RCC 7860 (cell line): ENCODE data around the gene ARHGAP6.
A peak's percentile ranks its signal among the peaks of the same experiment; 100 is the strongest.

Experiments
- DNase-seq: peaks from one replicate; pipeline ENCODE4 v3.0.0-alpha.2; 2015; ENCODE audit warnings: low spot score
- FAIRE-seq: peaks from 2 replicates; lab custom pipeline; 2012; peaks lifted over from hg19 to GRCh38; lab: Jason Lieb, UNC

Gene ARHGAP6

DNA sequence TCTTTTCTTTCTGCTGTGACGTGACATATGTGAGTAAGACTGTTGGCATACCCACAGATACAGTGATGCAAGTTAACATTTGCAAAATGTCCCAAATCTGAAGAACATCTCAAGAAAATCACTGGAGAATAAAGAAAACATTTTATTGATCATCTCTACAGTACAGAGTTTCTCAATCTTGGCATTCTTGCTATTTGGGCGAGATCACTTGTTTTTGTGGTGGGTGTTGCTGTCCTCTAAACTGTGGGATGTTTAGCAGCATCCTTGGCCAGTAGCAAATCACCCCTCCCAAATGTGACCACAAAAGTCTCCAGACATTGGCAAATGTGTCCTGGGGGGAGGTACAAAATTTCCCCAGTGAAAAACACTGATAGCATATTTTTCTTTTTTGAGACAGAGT is 343.7 kb downstream of the ARHGAP6 start:
- DNase-seq (no peak), FAIRE-seq (no peak)

DNA sequence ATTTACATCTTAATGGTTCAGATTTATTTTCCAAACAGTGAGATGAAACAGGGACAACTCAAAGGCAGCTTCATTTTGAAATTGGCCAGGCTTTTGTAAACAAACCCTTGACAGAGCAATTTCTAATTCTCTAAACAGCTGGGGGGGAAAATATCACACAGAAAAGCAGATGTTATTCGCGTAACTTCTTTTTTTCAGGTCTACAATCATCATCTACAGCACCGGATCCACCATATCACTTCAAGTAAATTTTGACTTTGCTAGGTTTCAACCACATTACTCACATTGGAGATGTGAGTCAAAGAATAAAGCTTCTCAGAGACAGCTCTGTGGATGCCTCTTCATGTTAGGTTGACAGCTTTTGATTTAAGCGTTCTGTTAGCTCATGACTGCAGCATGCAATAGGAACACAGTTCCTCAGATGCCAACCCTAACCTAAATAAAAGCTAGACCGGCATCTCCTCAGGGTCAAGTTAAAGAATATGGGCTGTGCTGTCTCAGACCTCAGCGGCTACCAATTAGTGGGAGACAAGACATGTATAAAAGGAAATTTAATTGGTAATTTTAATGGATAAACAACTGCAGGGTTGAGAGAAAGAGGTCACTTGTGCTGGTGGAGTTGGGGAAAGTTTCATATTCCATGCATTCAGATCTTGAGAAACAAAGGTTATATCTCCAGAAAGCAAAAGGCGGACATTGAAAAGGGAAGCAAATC is 345.8 kb downstream of the ARHGAP6 start:
- FAIRE-seq (no peak), DNase-seq (no peak)

DNA sequence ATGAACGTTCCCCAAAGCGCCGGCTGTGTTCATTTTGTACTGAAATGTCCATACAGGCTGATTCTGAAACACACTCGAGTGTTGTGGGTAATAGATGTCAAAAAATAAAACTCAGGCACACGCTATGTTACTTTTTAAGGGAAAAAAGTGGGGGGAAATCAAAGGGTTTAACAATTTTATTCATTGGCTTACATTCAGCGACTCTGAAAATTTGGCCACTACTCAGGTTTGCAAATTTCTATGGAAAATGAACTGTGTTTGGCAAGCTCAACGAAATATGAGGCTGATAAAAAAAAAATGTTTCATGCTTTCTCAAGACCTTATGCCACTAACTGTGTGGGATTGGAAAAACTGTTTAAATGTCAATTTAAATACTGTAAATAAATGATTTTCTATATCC is 354.0 kb downstream of the ARHGAP6 start:
- FAIRE-seq (no peak), DNase-seq (no peak)

DNA sequence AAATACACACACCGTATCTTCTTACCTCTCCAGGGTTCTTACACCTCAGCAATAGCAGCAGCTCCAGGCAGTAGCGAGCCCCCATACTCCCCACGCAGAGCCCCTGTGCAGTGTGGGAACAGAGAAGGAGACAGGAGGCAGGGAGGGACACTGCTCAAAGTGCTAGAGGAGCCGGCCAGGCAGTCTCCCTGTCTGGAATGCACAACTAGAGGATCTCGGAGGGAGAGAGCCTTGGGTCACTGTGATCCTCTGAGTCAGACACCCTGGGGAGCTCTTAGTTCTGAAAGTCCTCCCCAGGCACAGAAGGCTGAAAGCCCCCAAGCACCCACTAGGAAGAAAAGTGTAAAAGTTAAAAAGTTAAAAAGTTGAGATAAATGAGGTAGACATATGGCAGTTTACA is 356.5 kb downstream of the ARHGAP6 start:
- DNase-seq (no peak), FAIRE-seq (no peak)

DNA sequence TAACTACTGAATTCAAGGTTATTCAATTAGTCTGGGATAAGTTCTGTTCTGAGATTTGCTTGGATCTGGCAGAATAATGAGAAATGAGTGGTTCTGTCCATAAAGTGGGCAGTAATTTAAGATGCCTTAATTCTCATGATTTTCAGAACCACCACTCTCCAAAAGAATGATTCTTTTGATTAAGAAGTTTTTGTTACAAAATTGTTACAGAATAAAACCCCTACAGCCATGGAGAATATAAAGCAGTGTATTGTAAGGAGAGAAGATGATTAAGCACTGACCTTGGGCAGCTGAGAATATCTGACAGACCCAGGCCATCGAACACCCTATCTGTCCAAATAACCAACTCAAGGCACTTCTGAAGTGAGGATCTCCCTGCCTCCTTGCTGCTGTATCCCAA is 360.1 kb downstream of the ARHGAP6 start:
- no peak for DNase-seq
- FAIRE-seq: no peak

DNA sequence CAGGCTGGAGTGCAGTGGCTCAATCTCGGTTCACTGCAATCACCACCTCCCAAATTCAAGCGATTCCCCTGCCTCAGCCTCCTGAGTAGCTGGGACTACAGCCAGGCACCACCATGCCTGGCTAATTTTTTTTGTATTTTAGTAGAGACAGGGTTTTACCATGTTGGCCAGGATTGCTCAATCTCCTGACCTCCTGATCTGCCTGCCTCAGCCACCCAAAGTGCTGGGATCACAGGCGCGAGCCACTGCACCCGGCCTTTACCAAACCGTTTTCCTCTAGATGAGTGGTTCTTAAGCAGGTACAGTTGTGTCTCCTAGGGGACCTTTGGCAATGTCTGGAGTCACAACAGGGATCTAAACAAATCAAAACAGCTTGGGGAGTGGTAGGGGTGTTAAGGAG is 360.9 kb downstream of the ARHGAP6 start:
- no peak for DNase-seq
- no peak for FAIRE-seq

DNA sequence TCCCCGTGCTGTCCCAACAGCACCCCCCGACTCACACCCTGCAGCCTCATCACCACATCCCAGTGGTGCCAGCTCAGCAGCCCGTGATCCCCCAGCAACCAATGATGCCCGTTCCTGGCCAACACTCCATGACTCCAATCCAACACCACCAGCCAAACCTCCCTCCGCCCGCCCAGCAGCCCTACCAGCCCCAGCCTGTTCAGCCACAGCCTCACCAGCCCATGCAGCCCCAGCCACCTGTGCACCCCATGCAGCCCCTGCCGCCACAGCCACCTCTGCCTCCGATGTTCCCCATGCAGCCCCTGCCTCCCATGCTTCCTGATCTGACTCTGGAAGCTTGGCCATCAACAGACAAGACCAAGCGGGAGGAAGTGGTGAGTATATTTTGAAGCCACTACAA is 367.1 kb downstream of the ARHGAP6 start:
- no peak for FAIRE-seq
- no peak for DNase-seq

DNA sequence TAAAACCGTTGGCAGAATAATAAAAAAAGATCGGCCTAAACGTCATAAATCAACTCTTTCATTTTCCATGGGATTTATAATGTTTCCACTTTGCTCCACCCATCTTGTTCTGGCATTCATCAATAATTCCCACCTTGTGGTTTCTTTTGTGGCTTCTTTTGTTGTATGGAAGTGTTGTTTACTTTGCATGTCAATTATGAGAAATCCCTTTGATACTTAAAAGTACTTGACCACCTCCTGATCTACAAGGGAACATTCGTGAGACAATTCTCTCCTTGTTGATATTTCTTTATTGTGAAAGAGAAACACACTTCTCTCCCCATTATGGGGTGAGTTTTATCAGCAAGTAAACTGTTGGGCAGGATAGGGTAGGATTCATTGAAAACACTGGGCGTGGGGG is 369.7 kb downstream of the ARHGAP6 start:
- no peak for FAIRE-seq
- no peak for DNase-seq

DNA sequence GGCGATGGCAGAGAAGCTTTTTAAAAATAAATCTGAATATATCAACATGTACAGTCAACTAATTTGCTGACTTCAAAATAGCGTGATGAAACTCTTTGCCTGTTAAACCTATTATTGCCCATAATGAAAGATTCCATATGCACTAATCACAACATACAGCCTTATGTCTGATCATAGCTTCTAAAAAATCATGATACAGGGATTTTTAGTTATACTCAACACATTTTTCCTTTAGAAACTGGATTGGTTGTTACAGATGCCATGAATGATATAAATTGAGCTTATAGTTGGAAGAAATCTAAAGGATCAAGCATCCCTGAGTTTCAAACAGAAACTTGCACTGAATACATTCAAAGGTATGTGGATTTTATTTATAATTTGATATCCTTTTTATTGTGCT is 372.6 kb downstream of the ARHGAP6 start, which contains the start of gene AMELX:
Gene AMELX (plus strand): TSS at position 301 of the 400 bp plus-strand sequence. CDS start 1,376 bp downstream, outside the sequence.
- no peak for DNase-seq

DNA sequence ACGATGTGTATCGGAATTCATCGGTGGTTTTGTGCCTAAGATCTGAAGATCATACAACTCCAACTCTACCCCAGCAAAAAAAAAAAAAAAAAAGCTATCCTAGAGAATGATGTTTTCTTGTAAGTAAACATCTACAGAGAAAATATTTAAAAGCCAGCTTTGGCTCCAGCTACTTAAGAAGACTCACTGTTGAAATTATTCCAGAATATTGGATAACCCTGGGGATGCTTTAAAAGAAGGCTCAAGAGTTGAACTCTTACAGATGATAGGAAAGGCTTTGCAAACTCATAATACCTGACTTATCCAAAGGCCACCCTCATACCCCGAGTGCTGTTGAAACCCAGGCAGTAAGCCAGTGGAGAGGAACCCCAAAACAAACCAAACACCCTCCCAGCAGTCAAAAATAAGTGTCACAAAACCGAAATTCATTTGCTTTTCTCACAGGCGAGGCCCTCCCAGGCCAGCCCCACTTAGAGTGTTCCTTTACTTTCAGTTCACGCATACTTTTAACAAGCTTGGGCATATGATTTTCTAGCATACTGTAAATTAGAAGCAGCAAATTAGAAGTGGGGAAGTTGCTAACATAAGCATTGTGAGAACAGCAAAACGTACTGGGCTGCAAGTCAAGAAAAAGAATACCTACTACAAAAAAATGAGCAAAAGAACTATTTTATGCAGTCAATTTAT is 375.2 kb downstream of the ARHGAP6 start:
- FAIRE-seq: no peak

More for the DNA sequence above, 372.6 kb downstream of the ARHGAP6 start, which contains the start of gene AMELX:
- FAIRE-seq: no peak

DNA sequence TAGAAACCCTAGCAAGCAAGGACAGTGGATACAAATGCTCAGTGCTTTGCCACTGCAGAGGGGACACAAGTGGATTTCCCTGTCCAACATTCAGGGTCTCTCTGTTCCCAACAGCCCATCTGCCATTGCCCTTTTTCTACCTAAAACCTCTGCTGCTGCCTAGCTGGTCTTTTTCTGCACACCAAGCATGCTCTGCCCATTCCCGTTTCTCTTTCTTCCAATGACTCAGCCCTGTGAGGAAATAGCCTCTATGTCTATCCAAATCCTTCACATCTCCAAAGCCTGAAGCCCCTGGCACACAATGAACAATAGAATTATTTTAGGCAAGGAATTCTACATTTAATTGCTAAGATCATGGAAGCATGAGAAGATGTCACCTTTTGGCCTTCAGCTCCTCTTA is 378.2 kb downstream of the ARHGAP6 start:
- no peak for DNase-seq
- FAIRE-seq: no peak

More for the DNA sequence above, 375.2 kb downstream of the ARHGAP6 start:
- no peak for DNase-seq

DNA sequence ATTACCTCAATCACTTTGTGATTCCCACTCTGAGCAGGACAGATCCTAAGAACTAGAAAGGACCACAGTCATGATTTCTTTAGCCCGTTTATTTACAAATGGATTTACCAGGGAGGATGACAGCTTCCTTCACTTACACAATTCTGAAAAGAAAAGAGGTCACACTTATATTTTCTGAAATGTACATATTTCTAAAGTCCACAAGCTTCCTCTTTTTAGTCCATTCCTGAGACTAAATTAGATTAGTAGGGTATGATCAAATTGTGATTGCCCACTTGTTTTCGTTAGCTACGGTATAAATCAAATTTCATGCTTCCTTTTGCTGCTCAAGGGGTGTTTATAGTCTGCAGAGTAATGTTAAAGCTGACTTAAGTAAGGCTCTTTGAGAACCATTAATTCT is 380.1 kb downstream of the ARHGAP6 start:
- no peak for FAIRE-seq

DNA sequence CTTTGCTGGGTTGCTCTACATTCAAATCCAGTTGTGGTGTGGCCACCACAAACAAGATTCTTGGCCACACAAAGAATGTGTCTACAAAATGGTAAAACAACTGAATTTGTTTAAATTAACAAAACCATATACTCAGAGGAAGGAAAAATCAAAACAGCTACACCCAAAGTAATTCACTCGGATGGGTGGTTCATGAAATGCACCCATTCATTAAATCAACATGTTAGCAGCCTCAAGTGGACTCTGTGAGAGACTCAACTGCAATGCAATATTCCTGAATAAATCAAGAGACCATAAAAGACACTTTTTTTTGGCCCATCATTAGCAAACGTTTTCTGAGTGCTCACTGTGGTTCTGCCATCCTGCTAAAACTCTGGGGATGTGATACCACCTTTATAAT is 383.7 kb downstream of the ARHGAP6 start:
- no peak for FAIRE-seq

More for the DNA sequence above, 380.1 kb downstream of the ARHGAP6 start:
- no peak for DNase-seq

DNA sequence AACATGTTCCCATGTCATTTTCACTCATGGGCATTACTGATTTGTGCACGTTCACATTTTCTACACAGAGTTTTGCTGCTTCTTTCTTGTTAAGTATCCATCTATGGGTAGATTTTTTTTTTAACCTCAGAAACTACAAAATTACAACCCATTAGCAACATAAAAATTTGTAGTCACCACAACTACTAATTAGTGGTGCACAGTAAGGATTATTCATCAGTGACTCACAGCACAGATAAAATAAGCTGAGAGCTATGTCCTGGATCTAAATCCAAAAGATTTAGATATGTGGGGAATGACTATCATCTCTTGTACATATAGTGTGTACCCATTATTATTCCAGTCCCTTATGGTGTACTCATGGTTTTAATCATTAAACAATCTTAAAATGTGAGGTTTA is 392.2 kb downstream of the ARHGAP6 start:
- FAIRE-seq: peak; percentile 52
- no peak for DNase-seq

More for the DNA sequence above, 383.7 kb downstream of the ARHGAP6 start:
- DNase-seq: no peak

DNA sequence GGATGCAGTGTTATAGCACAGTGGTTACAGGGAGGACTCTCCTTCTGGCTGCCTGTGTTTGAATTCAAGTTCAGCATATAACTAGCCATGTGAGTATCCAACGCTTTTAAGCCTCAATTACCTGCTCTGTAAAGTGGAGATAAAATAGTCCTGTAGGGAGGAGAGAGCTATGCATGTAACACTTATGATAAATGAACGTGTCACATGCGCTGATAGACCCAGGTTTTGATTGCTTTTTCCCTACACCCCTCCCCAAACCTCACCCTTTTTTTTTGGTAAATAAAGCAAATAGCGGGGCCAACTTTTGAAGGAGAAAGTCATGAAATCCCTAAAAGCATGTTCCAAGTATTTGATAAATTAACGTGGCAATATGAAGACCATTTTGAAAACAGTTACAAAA is 392.9 kb downstream of the ARHGAP6 start:
- FAIRE-seq: no peak
- no peak for DNase-seq

DNA sequence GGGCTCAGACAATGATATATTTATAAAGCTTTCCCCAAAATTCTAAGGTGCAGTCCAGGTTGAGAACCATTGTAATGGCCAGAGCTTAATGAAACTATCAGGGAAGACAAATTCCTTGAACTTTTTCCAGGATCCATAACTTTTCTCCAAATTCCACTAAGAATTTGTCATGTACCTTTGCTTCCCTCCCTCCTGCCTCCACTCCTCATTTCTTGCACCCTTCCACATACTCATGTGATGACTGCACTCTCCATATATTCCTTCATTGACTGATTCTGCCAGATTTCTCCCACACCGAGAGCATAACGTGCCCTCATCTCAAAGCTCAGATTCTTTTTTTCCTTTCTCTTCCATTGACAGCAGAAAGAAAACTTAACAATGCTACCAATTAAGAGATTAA is 393.4 kb downstream of the ARHGAP6 start:
- DNase-seq: no peak
- no peak for FAIRE-seq

DNA sequence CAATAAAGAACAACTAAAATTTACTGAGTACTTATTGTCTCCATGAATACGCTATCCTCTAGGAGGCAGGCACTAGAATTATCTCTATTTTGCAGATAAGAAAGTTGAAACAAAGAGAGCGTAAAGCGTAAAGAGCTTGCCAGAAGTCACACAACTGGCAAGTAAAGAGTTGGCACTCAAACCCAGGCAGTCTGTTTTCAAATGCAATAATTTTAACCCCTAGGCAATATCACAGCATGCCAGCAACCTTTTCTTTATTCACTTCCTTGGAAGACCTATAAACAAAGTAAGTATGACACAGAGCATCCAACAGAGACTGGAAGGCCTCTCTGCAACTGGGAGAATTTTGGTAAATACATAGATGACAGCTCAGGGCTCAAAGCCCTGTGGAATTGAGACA is 395.7 kb downstream of the ARHGAP6 start:
- DNase-seq (no peak), FAIRE-seq (no peak)

DNA sequence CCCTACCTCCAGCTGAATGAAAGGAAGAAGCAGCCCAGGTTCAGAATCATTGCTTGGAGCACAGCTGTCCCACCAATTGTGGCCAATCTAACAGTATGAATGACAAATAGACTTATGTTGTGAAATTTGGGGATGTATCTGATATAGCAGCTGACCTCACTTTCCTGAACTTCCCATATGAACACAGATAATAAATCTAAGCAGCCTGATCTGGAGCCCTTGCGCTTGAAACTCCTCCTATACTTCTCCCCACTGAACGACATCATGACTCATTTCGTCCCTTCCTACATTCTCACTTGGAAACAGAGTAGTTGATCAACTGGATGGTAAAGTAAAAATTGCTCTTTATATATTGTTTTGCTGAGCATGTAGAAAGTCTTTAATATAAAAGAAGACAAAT is 396.7 kb downstream of the ARHGAP6 start:
- DNase-seq: no peak
- FAIRE-seq: no peak

DNA sequence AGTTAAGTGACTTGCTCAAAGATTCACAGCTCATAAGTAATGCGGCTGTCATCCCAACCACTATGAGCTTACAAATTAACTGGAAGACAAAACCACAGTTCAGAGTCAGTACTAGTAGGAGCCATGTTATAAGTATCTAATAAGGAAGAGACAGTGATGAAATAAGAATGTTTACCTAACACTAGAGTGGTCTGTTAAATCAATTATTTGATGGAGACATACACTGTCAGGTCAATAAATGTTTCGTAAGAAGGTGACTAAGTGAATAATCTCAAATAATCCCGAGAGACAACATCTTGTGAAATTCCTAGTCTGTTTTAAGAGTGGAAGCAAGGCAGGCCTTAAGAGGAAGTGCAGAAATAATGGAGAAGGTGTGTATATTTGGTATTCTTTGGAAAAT is 398.3 kb downstream of the ARHGAP6 start:
- DNase-seq: peak; percentile 62
- FAIRE-seq: peak; percentile 97

DNA sequence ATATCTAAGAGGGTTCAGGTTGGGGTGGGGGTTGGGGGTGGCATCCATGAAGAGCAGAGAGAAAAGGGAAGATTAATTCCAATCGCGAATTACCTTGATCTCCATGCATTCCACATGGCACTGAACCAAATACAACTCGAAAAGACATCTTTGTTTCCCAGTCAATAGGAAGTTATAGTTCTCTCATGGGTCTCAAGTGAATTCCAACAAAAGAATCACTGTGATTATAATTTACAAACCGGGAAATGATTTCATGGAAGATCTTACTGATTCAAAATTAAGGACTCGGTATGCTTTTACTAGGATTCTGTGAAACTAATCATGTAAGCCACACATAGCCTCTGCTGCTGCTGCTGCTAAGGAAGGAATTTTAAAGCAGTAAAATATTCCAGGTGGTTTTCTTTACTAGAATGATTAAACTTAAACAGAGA is 399.1 kb downstream of the ARHGAP6 start:
- DNase-seq: no peak
- no peak for FAIRE-seq

DNA sequence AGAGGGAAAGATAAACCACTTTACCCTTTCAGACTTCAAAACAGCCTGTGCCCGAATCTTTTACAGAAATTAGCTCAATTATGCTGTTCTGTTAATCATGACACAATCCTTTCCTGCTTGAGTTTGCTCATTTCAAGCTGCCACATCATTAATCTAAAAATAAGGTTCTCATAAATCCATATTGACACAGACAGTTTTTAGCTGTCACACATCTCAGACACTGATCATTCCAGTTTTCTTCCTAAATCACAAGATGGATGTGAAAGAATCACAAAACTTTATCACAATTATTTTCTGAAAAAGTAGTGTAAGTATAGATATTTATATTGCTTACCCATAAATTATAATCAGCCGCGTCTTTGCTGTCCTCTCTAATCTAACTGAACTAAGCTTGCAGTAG is 400.4 kb downstream of the ARHGAP6 start:
- FAIRE-seq (no peak), DNase-seq (no peak)

DNA sequence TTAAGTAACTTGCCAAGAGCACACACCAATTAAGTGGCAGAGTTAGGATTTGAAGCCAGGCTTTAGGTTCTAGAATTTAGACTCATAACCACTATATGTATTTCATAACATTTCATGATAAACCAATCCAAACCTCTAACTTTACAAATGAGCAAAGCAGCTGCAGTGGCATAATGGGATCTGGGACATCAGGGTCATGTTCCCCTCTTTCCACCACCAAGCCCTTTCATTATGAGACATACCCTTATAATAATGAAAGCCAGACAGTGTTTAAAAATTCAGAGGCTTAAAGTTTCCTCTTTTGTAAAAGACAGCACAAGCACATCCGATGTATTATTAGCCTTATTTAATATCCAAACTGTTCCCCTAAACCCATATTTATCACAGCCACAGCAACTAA is 400.8 kb downstream of the ARHGAP6 start:
- FAIRE-seq: no peak
- DNase-seq: no peak
